ENCODE data around the gene FHOD1. TPM values are rescaled to one million over a fixed set of nuclear protein-coding genes. Genes with fewer than 3 reads are reported as not detected.

Gene FHOD1
- total and polyA plus RNA-seq, 12 donors: 11.6 to 71.1 (median 19.1) TPM

- Histone ChIP-seq H3K4me3 (peak within 1 kb of the TSS; percentile 55 to 97 (median 84)), H3K27me3 (peaks cover 0 to 34% (median 0%) of the 10 kb centered on the region in 7 donors), H3K9me3 (no peaks in the 10 kb centered on the region), H3K4me1 (peaks cover 16 to 55% (median 43%) of the 10 kb centered on the region in 9 donors), H3K27ac (peak within 1 kb of the TSS in 7 of 10 donors; percentile 37 to 99 (median 96)), H3K36me3 (no peaks in the 10 kb centered on the region)
- WGBS, 2 donors: 1% methylated on average over 73 to 75 of the region's 75 CpGs
- DNase-seq (peak in 1 of 2 donors; percentile 57), ATAC-seq (no peak)
- intact Hi-C loops (cut with DNase I): loop anchor here in 2 of 10 donors (5.0 kb wide), 2 partner anchors 56 to 66 kb away; partner anchors contain the start of genes E2F4 (in 1 of the 2), EXOC3L1 (in 1 of the 2) and MATCAP1 (in 1 of the 2)
- peak in 4 of 9 donors; percentile 21 to 47 (median 28) for TF ChIP-seq CTCF (IDR thresholded peaks at IDR 0.05)
These were observed 1.3 kb upstream of the FHOD1 start, which contains the start of gene SLC9A5 for GRCh38 chr16:67248401-67249177. Gene SLC9A5 (plus strand): TSS chr16:67248979. CDS start chr16:67249015, 36 bp downstream.

GRCh38 chr16:67248073-67248400 lies 756 bp upstream of the FHOD1 start:
- H3K36me3 ChIP-seq: no peaks in the 10 kb centered on the region
- no peak for TF ChIP-seq CTCF (IDR thresholded peaks at IDR 0.05)
- intact Hi-C loops (cut with DNase I): loop anchor here in 2 of 10 donors (5.0 kb wide), 2 partner anchors 56 to 66 kb away; partner anchors contain the start of genes E2F4 (in 1 of the 2), EXOC3L1 (in 1 of the 2) and MATCAP1 (in 1 of the 2)
- peaks cover 0 to 34% (median 0%) of the 10 kb centered on the region in 7 donors for H3K27me3 ChIP-seq
- no peaks in the 10 kb centered on the region for H3K9me3 ChIP-seq
- H3K4me1 ChIP-seq: peaks cover 19 to 60% (median 49%) of the 10 kb centered on the region in 9 donors
- H3K27ac ChIP-seq: peak overlapping the region in 4 of 10 donors; percentile 40 to 97 (median 80)
- H3K4me3 ChIP-seq: peak overlapping the region; percentile 55 to 97 (median 84)
- DNase-seq (no peak), ATAC-seq (no peak)
- 3 to 6% methylated on average over 7 of the region's 7 CpGs for WGBS, 2 donors

- no peaks in the 10 kb centered on the region for H3K9me3 ChIP-seq
- peak overlapping the region; percentile 93 to 99 (median 96) for H3K27ac ChIP-seq
- peaks cover 28 to 73% (median 61%) of the 10 kb centered on the region in 9 donors for H3K4me1 ChIP-seq
- 0% methylated on average over 25 to 26 of the region's 26 CpGs for WGBS, 2 donors
- ATAC-seq (peak in 6 of 8 donors; percentile 0 to 21 (median 4)), DNase-seq (no peak)
- peaks cover 0 to 34% (median 0%) of the 10 kb centered on the region in 7 donors for H3K27me3 ChIP-seq
- peak overlapping the region; percentile 69 to 97 (median 84) for H3K4me3 ChIP-seq
- H3K36me3 ChIP-seq: peaks cover 0 to 3% (median 0%) of the 10 kb centered on the region in 9 donors
- intact Hi-C loops (cut with DNase I): loop anchor here in 2 of 10 donors (2.0 to 5.0 kb wide), 3 partner anchors 20 to 64 kb away; partner anchors contain the start of genes E2F4 (in 1 of the 2), EXOC3L1 (in 1 of the 2), MATCAP1 (in 1 of the 2) and TMEM208 (in 1 of the 2)
- TF ChIP-seq CTCF (IDR thresholded peaks at IDR 0.05): peak in 2 of 9 donors; percentile 1 to 6
These were observed 507 bp downstream of the FHOD1 start for GRCh38 chr16:67246756-67247191.
